ENCODE data around the gene CTDSP2.
"Not testable (repeated sequence)": the region's sequence is repeated elsewhere in the genome, so short reads cannot be mapped to it uniquely, and the experiment has no call there.

The CTDSP2 gene

GRCh38 chr12:57852200-57852599 is 5.7 kb upstream of the CTDSP2 start:
- FAIRE-seq = no peak

DNA sequence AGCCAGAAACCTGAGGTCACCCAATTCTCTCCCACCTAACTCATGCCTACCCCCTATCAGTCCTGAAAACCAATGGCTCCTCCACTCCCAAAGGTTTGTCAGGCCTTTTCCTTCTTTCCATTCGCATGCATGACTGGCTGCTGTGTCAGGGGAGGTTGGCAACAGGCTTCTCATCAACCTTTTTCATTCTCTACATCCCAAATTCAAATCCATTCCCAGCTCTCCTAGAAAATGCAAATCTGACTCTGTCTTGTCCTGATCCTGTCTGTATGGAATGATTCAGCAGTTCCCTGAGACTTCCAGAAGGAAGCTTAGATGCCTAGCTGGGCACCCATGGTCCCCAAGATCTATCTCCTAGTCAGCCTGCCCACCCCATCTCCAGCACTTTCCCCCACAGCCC is 5.0 kb upstream of the CTDSP2 start:
- FAIRE-seq = no peak

DNA sequence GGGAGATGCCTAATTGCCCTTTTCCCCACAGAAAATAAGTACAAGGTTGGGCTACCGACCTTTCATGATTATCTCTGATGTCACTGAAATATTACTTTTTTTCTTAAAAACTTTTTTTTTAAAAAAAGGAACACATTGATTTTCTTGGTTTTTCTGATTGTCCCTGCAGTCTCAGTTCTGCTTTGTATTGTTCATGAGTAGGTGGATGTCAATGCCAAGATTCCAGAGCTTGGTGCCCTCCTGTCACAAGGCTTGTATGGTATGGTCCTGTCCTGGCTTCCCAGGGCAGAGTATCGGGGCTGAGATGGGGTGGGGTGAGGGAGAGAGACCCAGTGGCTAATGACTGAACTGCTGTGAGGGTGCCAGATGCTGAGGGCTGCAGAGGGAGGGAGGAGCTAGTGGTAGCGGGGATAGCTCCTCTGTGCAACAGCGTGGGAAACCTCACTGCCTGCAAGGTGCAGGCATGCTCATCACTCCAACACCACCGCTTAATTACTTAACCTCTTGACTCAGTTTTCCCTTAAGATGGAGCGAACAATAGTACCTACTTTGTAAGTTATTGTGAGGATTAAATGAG is 4.4 kb upstream of the CTDSP2 start:
- no peak for FAIRE-seq

- not testable (repeated sequence) for FAIRE-seq
These were observed 2.9 kb upstream of the CTDSP2 start for GRCh38 chr12:57849447-57849846.

DNA sequence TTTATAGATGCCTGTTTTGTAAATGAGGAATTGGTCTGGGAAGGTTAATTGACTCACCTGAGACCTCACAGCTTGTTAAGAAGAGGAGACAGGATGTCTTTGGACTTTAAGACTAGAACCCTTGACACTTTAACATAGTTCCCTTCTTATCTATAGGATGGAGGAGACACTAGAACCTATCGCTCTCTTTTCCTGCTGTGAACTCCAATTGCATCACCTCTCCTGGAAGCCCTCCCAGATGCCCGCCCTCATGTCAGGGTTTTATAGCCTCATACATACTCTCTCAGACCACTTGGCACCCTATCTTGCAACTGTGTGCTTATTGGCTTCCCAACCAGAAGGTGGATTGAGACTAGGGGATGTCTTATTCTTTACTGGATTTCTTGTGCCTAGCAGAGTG is 2.5 kb upstream of the CTDSP2 start:
- FAIRE-seq = no peak

GRCh38 chr12:57848208-57848607 is 1.7 kb upstream of the CTDSP2 start:
- FAIRE-seq = no peak

DNA sequence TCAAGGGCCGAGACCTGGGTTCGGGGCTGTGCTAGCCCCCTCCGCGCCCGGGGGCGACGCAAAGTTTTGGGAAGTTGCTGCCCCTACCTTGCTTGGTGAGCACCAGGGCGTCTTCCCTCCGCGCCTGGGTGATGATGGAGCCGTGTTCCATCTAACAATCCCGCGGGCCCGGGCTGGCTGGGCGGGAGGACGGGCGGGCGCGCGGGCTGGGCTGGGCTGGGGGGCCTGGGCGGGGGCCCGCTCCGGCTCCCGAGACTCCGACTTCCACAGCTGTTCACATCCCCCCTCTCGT is 298 bp downstream of the CTDSP2 start:
- no peak for FAIRE-seq

DNA sequence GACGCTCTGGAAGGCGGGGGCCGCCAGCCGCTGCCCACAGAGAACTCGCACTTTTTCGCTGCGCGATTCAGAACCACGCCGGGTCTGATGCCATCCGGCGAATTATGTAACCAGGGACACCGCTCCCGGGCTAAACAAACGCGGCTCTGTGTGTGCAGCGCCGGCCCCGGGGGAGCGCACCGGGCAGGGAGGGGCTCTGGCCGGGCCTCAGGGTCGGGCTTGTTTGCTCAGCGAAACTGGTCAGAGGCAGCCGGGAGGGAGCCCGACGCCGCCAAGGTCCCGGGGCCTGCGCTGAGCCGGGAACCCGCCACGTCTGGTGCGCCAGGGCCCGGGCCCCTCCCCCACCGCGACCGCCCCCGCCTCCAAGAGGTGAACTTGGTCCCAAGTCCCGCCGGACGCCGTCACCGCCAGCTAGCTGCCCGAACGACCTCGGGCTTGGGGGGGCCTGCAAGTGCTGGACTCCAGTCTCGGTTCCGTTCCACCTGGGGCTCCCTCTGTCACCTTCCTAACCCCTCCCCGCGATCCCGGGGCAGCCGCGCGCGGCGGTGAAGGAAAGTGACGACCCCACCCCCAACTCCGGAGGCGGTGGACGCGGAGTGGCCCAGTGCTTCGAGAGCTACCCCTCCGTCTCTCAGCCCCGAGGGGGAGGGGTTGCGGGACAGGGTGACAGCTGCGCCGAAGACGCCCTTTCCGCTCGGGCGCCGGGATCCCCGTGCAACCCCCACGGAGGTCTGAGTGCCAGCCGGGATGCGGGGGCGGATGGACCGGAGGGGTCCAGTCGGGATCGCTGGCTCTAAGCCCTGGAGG is 848 bp downstream of the CTDSP2 start:
- FAIRE-seq = no peak

DNA sequence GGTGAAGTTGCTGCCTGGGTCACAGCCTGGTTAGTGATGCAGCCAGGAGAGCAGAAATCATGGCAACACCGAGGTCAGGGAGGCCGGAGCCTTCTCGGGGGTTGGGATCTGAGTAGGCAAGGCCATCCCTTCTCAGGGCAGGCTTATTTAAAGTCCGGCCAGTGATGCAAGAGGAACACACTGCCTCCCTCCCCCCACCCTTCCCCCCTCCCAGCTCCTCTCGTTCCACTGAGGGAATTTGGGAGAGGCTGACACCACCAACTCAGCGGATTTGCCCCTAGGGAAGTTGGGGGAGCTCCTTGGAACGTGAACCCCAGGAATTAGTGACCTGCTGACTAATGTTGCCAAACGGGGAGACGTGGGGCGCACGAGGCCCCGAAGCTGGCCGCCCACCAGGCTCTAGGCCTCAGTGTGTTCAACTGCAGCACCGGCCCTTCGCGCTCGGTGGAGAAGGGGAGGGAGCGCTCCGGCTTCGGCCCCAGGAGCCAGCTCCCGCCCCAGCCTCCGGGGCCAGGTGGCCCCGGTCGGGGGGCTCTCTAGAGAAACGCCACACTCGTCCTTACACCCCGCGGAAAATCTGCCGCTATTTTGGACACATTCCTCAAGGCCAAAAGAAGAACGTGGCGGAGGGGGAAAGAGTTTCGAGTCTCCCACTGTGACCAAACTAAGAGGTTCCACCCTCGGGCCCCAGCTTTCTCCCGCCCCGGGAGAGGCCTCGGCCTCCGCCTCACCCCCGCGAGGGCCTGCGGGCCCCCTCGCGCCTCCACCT is 1.6 kb downstream of the CTDSP2 start:
- FAIRE-seq = no peak

DNA sequence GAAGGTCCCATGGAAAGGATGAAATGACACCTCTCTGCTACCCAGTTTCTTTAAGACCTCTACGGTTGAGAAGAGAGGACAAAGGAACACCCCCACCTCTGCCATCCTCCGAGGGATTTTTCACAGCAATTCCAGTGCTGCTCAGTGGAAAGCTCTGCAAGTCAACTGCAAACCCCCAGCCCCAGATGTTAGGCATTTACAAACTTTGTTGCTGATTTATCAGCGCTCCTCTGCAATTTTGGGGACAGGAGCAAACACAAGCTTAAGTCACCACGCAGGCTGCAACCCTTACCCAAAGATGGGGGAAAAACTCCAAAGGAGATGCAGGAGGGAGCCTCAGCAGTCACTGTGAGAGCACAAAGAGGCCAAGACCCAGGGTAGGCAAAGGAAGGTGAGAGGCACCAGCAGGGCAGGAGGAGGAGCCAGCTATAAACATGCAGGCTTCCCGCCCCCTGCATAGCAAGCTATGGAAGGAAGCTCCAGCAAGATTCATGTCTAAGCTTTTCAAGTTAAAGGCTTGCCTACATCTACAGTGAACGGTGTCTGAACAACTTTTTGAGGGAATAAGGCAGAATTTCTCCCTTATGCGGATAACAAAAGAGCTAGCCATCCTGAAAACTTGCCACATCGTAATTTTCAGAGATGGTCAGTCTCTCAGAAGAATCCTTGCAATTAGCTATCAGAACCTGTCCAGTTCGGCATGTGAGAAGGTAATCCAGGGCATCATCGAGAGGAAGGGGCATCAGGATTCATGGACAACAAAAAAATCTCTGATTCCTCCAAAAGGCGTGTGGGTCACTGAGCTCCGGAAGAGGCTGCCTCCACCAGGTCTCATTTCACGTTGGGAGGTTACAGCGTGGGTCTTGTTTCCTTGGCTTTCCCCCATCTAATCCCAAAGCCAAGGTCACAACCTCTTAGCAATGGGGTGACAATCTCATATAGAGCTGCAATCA is 3.9 kb downstream of the CTDSP2 start:
- no peak for FAIRE-seq

DNA sequence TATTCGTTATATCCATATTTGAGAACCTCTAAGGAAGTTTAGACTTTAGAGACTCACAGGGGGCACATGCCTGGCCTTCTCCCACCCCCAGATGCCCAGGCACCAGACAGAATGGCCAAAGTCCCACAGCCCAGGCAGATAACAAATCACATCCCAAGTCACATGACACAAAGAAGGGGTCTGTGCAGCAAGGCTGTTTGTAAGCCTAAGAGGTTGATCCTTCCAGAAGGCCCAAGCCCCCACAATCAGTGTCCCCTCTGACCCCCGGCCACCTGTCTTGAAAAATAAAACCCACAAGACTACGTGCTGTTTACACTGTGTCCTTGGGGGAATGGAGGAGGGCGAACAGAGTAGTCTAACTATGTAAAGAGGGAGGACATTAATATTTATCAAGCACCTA is 5.1 kb downstream of the CTDSP2 start:
- no peak for FAIRE-seq

DNA sequence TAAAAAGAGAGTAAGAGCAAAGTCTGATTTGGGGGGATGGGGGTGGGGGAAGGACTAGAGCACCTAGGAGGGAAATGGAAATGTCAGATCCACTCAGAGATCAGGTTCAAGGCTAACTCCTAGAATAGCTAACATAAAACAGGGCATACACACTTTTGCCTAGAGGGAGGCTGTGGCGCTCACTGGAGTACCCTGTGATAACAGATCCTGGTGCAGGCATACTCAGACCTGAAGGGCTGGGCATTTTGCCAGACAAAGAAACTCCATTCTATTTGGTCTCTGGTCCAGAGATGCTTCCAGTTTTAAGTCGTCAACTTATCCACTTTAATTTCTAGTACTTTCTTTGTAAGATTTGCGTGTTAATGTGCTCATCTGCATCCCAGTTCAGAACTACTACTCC is 5.8 kb downstream of the CTDSP2 start:
- no peak for FAIRE-seq

GRCh38 chr12:57839996-57840395 is 6.5 kb downstream of the CTDSP2 start:
- FAIRE-seq = no peak

GRCh38 chr12:57838594-57839302 is 7.8 kb downstream of the CTDSP2 start:
- FAIRE-seq = no peak

GRCh38 chr12:57837864-57838562 is 8.5 kb downstream of the CTDSP2 start:
- FAIRE-seq = no peak

DNA sequence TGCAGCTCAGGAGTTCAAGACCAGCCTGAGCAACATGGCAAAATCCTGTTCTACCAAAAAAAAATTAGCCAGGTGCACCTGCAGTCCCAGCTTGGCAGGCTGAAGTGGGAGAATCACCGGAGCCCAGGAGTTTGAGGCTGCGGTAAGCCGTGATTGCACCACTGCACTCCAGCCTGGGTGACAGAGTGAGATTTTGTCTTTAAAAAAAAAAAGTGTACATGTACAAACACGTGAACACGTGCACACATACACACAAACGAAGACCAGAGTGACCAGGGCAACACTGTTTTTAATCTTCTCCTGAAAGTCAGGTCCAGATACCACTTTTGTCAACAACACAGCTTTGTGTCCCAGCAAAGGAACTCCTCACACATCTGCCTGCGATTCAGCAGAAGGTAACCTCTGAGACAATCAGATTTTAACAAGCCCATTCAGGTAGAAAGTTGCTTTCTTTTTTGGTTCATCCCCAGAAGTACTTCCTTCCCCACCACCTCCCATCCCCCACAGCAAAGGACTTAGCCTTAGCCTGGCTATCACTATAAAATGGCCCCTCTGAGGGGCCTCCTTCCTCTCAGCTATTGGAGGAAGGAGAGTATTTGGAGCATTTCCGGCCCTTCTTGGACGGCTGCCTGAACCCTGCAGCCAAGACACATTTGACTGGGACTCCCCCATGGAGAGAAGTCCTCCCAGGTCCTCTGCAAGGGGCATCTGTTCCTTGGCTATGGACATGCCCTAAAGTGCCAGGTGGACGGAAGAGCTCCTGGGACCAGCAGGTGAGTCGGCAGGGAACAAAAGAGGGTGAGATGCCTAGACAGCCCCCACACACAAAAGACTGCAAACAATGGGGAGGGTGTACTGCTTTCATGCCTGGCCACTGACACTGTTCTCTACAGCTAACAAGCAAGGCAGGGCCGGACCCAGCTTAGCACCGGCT is 9.8 kb downstream of the CTDSP2 start:
- FAIRE-seq = no peak

DNA sequence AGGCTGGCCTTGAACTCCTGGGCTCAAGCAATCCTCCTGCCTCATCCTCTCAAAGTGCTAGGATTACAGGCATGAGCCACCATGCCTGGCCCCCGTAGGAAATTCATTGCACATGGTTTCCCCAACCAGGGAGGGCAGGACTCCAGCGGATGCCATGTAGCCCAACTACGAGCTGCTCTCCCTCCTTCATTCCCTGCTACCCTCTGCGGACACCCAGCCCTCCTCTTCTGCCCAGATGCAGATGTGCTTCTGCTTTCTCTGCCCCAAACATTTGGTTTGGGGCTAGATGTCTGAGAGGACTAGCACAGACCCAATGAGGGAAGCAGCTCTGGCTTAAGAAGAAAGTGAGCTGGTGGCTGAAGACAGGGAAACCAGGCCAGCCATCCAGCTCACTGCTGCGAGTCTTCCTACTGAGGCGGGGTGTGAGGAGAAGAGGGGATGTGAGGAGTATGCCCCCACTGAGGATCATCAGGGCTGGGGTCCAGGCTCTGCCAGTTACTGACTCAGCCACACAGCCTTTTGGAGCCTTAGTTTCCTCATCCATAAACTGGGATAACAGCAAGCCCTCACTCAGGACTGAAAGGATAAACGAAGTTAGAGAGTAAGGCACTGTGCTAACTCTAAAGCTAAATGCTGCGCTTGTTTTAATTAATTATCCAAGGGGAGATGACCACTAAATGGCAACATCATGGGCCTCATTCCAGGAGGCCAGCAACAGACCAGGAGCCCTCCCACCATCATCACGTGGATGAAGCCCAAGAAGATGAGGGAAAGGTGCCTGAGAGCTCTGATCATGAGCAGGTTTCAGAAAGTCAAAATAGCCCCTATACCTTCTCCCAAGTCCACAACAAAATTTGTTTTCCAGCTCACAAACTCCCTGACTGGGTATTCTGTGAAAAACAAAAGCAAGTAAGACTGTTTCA is 10.9 kb downstream of the CTDSP2 start:
- FAIRE-seq = no peak

DNA sequence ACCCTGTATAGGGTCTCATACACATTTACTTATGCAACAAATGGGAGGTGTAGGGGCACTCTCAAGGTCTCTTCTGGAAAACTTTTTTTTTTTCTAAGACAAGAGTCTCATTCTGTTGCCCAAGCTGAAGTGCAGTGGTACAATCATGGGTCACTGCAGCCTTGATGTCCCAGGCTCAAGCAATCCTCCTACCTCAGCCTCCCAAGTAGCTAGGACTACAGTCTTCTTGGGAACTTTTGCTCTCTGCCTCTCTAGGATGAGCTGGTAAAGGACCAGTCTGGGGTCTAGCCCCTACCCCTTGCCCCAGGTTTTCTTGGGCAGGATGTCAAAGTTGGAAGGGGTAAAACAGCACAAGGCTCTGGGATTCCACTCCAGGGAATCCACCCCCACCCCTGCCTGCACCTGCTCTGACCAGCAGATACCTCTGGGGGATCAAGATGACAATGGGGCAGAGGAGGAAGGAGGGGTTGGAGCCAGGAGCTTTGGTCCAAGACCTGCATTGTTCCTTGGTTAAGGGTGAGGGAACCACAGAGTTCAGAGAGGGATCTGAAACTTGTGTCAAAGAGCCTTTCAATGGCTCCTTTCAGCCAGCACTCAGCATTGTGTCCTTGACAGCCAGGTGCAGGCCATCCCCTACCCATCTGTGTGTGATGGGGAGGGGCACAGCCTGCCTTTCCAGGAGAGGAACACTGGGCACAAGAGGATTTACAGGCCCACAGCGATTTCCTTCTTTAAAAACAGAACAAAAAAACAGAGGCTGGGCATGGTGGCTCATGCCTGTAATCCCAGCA is 12.2 kb downstream of the CTDSP2 start:
- FAIRE-seq = no peak

- no peak for FAIRE-seq
These were observed 12.9 kb downstream of the CTDSP2 start for GRCh38 chr12:57833672-57834071.
